NCI-H446 treated with DMSO at 0.1 percent for 48 hours (cell line): ENCODE measurements around the gene CLTC.
"Not testable (repeated sequence)": the region's sequence is repeated elsewhere in the genome, so short reads cannot be mapped to it uniquely, and the experiment has no call there.

Source experiments
- DNase-seq: peaks from one replicate; lab custom pipeline; 2025; lab: John Stamatoyannopoulos, UW

Gene CLTC

GRCh38 chr17:59619298-59620063 is at the start of gene CLTC:
Gene CLTC, plus strand, starts transcription at chr17:59619895. Its CDS starts 237 bp downstream, at chr17:59620132.
- peak; percentile 90 for DNase-seq

GRCh38 chr17:59572301-59572924 is 47.3 kb upstream of the CLTC start:
- DNase-seq = no peak

GRCh38 chr17:59584168-59584567 is 35.5 kb upstream of the CLTC start:
- DNase-seq = not testable (repeated sequence)

GRCh38 chr17:59600169-59600568 is 19.5 kb upstream of the CLTC start:
- no peak for DNase-seq

- no peak for DNase-seq
Observed at GRCh38 chr17:59601130-59601529, 18.6 kb upstream of the CLTC start.

- DNase-seq = no peak
Observed at GRCh38 chr17:59607061-59607460, 12.6 kb upstream of the CLTC start.

GRCh38 chr17:59607817-59608403 is 11.8 kb upstream of the CLTC start:
- DNase-seq = no peak

GRCh38 chr17:59611503-59611902 is 8.2 kb upstream of the CLTC start:
- DNase-seq = no peak

- no peak for DNase-seq
Observed at GRCh38 chr17:59616253-59616920, 3.3 kb upstream of the CLTC start.

GRCh38 chr17:59617156-59617732 is 2.5 kb upstream of the CLTC start:
- no peak for DNase-seq

GRCh38 chr17:59619035-59619297 is 729 bp upstream of the CLTC start:
- no peak for DNase-seq

- no peak for DNase-seq
Observed at GRCh38 chr17:59620064-59620359, 317 bp downstream of the CLTC start.

GRCh38 chr17:59620518-59621259 is 994 bp downstream of the CLTC start:
- DNase-seq = no peak

GRCh38 chr17:59621771-59622170 is 2.1 kb downstream of the CLTC start:
- no peak for DNase-seq

- DNase-seq = no peak
Observed at GRCh38 chr17:59623151-59623550, 3.5 kb downstream of the CLTC start.

GRCh38 chr17:59626756-59627155 is 7.1 kb downstream of the CLTC start:
- DNase-seq = no peak

GRCh38 chr17:59627274-59627673 is 7.6 kb downstream of the CLTC start:
- DNase-seq = no peak

GRCh38 chr17:59627770-59628171 is 8.1 kb downstream of the CLTC start:
- DNase-seq = no peak

GRCh38 chr17:59629174-59629573 is 9.5 kb downstream of the CLTC start:
- DNase-seq = no peak

- no peak for DNase-seq
Observed at GRCh38 chr17:59631276-59631675, 11.6 kb downstream of the CLTC start.

GRCh38 chr17:59632398-59632797 is 12.7 kb downstream of the CLTC start:
- DNase-seq = no peak
